HUES64 (cell line): ENCODE results near the gene TFF2.

Source experiments
- H3K27ac ChIP-seq: 2 replicates; pipeline ENCODE4 v1.7.0; 2013; ENCODE audit warnings: low read depth, low read length, inconsistent platforms
- H3K27me3 ChIP-seq: 2 replicates; pipeline ENCODE4 v1.6.1; 2013; ENCODE audit warnings: mild to moderate bottlenecking, low read length; ENCODE audit not compliant: insufficient read depth
- H3K36me3 ChIP-seq: 2 replicates; pipeline ENCODE4 v1.6.1; 2013; ENCODE audit warnings: mild to moderate bottlenecking, low read length; ENCODE audit not compliant: insufficient read depth
- H3K4me1 ChIP-seq: 2 replicates; pipeline ENCODE4 v1.6.1; 2013; ENCODE audit warnings: mild to moderate bottlenecking, low read length, moderate library complexity; ENCODE audit not compliant: insufficient read depth
- H3K4me3 ChIP-seq: 2 replicates; pipeline ENCODE4 v1.5.1; 2013; ENCODE audit warnings: mild to moderate bottlenecking, low read length, moderate library complexity
- H3K9ac ChIP-seq: 2 replicates; pipeline ENCODE4 v1.6.1; 2013; ENCODE audit warnings: mild to moderate bottlenecking, low read depth, low read length
- H3K9me3 ChIP-seq: 2 replicates; pipeline ENCODE4 v1.6.1; 2013; ENCODE audit warnings: low read depth, low read length; ENCODE audit not compliant: insufficient read depth
- WGBS: fragments of 150-250, 120-280 bp; methylation state at CpG from one replicate; pipeline ENCODE4 v1.1.7; 2013; ENCODE audit warnings: missing lambda C conversion rate; 5-methylcytosine and 5-hydroxymethylcytosine counted together

TFF2 gene

DNA sequence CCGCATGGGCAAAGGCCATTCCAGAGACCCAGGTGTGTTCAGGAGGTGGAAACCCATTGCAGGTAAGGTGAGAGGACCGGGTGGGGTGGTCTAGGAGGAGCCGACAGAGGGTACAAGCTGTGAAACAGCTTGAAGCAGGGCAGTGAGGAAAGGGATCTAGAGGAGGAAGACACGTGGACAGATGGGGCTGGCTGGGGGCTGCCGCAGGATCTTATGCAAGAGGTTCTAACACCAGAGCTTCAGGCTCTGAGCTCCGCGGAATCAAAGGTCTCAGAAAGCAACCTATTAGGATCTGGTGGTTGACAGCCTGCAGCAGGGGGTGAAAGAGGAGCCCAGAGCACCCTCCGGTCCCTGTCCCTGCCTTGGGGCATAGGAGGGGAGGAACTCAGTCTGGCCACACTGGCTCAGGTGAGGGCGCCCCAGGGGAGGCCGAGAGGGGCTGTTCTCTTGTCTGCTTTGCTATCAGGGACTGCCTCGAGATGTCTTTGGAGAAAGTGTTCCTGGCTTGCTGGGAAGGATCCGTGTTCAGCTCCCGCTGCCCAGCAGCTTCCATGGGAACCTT lies 13.6 kb upstream of the TFF2 start:
- H3K4me3 ChIP-seq, result no peak overlapping the region
- no peak overlapping the region for H3K9ac ChIP-seq
- peaks cover 6% of the 10 kb centered on the region; the same call in 1 of the 2 replicates for H3K9me3 ChIP-seq
- H3K4me1 ChIP-seq, result no peaks in the 10 kb centered on the region
- H3K36me3 ChIP-seq, result no peaks in the 10 kb centered on the region
- 90% methylated on average over 13 of the region's 13 CpGs for WGBS
- no peaks in the 10 kb centered on the region for H3K27me3 ChIP-seq
- H3K27ac ChIP-seq, result no peak overlapping the region

DNA sequence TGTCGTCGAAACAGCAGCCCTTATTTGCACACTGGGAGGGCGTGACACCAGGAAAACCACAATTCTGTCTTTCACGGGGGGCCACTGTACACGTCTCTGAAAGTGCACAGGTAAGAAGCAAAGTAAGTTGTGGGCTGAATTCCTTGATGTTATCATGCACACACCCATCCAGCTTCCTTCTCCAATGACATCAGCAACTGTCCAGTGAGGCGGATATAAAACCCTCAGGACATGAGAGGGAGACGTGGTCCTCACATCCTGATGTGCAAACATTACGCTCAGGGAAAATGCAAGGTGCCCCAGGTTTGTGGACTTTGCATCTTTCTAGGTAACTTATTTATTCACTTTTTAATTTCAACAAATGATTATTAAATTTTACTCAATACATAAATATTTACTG lies 12.5 kb upstream of the TFF2 start:
- peaks cover 9% of the 10 kb centered on the region; the same call in 1 of the 2 replicates for H3K9me3 ChIP-seq
- no peaks in the 10 kb centered on the region for H3K27me3 ChIP-seq
- no peaks in the 10 kb centered on the region for H3K36me3 ChIP-seq
- no peak overlapping the region for H3K4me3 ChIP-seq
- H3K27ac ChIP-seq, result no peak overlapping the region
- no peak overlapping the region for H3K9ac ChIP-seq
- 97% methylated on average over 8 of the region's 8 CpGs for WGBS
- H3K4me1 ChIP-seq, result no peaks in the 10 kb centered on the region

DNA sequence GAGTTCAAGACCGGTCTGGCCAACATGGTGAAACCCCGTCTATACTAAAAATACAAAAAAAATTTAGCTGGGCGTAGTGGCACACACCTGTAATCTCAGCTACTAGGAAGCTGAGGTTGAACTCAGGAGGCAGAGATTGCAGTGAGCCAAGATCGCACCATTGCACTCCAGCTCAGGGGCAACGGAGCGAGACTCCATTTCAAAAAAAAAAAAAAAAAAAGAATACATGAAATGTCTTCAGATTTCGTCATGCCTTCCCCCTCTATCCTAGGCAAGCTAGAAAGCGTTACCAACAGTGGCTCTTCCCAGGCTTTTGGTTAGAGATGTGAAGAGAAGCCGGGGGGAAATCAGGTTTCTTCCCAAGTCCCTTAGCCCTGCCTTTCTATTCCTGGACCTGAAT lies 11.9 kb upstream of the TFF2 start:
- 93% methylated on average over 7 of the region's 9 CpGs for WGBS
- Histone ChIP-seq H3K4me1 (no peaks in the 10 kb centered on the region), H3K9me3 (peaks cover 9% of the 10 kb centered on the region; the same call in 1 of the 2 replicates)

GRCh38 chr21:42362198-42362597 lies 11.4 kb upstream of the TFF2 start:
- Histone ChIP-seq H3K36me3 (no peaks in the 10 kb centered on the region), H3K4me3 (no peak overlapping the region), H3K4me1 (no peaks in the 10 kb centered on the region), H3K9ac (no peak overlapping the region), H3K27ac (no peak overlapping the region), H3K27me3 (no peaks in the 10 kb centered on the region), H3K9me3 (peaks cover 9% of the 10 kb centered on the region; the same call in 1 of the 2 replicates)
- 86% methylated on average over 12 of the region's 12 CpGs for WGBS

More for the DNA sequence above, 11.9 kb upstream of the TFF2 start:
- Histone ChIP-seq H3K27ac (no peak overlapping the region), H3K4me3 (no peak overlapping the region), H3K27me3 (no peaks in the 10 kb centered on the region), H3K9ac (no peak overlapping the region), H3K36me3 (no peaks in the 10 kb centered on the region)

GRCh38 chr21:42361286-42361685 lies 10.5 kb upstream of the TFF2 start:
- no peaks in the 10 kb centered on the region for H3K4me1 ChIP-seq
- WGBS, result 78% methylated on average over 7 of the region's 7 CpGs
- no peaks in the 10 kb centered on the region for H3K27me3 ChIP-seq
- no peak overlapping the region for H3K9ac ChIP-seq
- no peak overlapping the region for H3K4me3 ChIP-seq
- H3K9me3 ChIP-seq, result peaks cover 9% of the 10 kb centered on the region; the same call in 1 of the 2 replicates
- H3K27ac ChIP-seq, result no peak overlapping the region
- no peaks in the 10 kb centered on the region for H3K36me3 ChIP-seq

- no peak overlapping the region for H3K4me3 ChIP-seq
- 85% methylated on average over 2 of the region's 2 CpGs for WGBS
- H3K36me3 ChIP-seq, result no peaks in the 10 kb centered on the region
- H3K9ac ChIP-seq, result no peak overlapping the region
- no peaks in the 10 kb centered on the region for H3K4me1 ChIP-seq
- no peak overlapping the region for H3K27ac ChIP-seq
- H3K9me3 ChIP-seq, result peaks cover 9% of the 10 kb centered on the region; the same call in 1 of the 2 replicates
- H3K27me3 ChIP-seq, result no peaks in the 10 kb centered on the region
These were observed 9.5 kb upstream of the TFF2 start for GRCh38 chr21:42360317-42360716.

GRCh38 chr21:42358937-42359336 lies 8.1 kb upstream of the TFF2 start:
- Histone ChIP-seq H3K9ac (no peak overlapping the region), H3K4me3 (no peak overlapping the region), H3K27me3 (no peaks in the 10 kb centered on the region), H3K27ac (no peak overlapping the region), H3K9me3 (peaks cover 9% of the 10 kb centered on the region; the same call in 1 of the 2 replicates), H3K36me3 (no peaks in the 10 kb centered on the region), H3K4me1 (no peaks in the 10 kb centered on the region)
- WGBS, result 89% methylated on average over 13 of the region's 13 CpGs

GRCh38 chr21:42358261-42358660 lies 7.5 kb upstream of the TFF2 start:
- Histone ChIP-seq H3K4me3 (no peak overlapping the region), H3K27ac (no peak overlapping the region), H3K9ac (no peak overlapping the region), H3K36me3 (no peaks in the 10 kb centered on the region), H3K4me1 (no peaks in the 10 kb centered on the region), H3K9me3 (peaks cover 9% of the 10 kb centered on the region; the same call in 1 of the 2 replicates), H3K27me3 (no peaks in the 10 kb centered on the region)
- whole genome bisulfite sequencing, result 93% methylated on average over 12 of the region's 12 CpGs

- H3K27ac ChIP-seq, result no peak overlapping the region
- no peak overlapping the region for H3K9ac ChIP-seq
- H3K9me3 ChIP-seq, result peaks cover 9% of the 10 kb centered on the region; the same call in 1 of the 2 replicates
- no peak overlapping the region for H3K4me3 ChIP-seq
- WGBS, result 91% methylated on average over 3 of the region's 3 CpGs
- H3K4me1 ChIP-seq, result no peaks in the 10 kb centered on the region
- no peaks in the 10 kb centered on the region for H3K27me3 ChIP-seq
- no peaks in the 10 kb centered on the region for H3K36me3 ChIP-seq
These were observed 6.5 kb upstream of the TFF2 start for GRCh38 chr21:42357307-42357706.

DNA sequence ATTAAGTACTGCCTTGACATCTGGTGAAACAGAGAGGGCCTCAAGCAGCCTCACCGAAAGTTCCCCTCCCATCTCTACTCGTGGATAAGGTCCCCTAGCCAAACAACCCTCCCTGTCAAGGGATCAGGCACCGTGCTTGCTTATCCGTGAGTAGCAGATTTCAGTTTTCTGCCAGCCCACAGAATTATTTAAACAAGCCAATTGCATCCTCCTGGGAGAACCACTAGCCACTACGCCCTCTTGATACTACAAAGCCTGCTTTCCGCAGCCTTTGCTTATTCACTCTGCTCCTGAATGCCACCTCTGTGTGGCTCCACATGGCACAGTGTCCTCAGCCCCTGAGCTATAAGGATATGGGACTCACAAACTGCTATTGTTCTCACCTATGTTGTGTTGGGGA lies 5.9 kb upstream of the TFF2 start:
- Histone ChIP-seq H3K27me3 (no peaks in the 10 kb centered on the region), H3K36me3 (no peaks in the 10 kb centered on the region), H3K9ac (no peak overlapping the region), H3K9me3 (peaks cover 9% of the 10 kb centered on the region; the same call in 1 of the 2 replicates), H3K27ac (no peak overlapping the region), H3K4me3 (no peak overlapping the region), H3K4me1 (no peaks in the 10 kb centered on the region)
- 75% methylated on average over 6 of the region's 6 CpGs for WGBS

DNA sequence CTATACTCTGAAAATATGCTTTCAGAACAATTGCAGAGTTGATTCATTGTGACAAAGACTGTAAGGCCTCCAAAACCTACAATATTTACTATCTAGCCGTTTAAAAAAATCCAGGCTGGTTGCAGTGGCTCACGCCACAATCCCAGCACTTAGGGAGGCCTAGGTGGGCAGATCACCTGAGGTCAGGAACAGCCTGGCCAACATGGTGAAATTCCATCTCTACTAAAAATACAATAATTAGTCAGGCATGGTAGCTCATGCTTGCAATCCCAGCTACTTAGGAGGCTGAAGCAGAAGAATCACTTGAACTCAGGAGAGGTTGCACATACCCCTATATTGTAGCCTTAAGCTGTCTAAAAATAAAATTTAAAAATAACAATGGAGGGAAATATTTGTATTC lies 5.3 kb upstream of the TFF2 start:
- Histone ChIP-seq H3K4me3 (no peak overlapping the region), H3K27ac (no peak overlapping the region), H3K9ac (no peak overlapping the region), H3K27me3 (no peaks in the 10 kb centered on the region), H3K36me3 (no peaks in the 10 kb centered on the region), H3K9me3 (peaks cover 9% of the 10 kb centered on the region; the same call in 1 of the 2 replicates), H3K4me1 (no peaks in the 10 kb centered on the region)
- 91% methylated on average over 2 of the region's 2 CpGs for WGBS

DNA sequence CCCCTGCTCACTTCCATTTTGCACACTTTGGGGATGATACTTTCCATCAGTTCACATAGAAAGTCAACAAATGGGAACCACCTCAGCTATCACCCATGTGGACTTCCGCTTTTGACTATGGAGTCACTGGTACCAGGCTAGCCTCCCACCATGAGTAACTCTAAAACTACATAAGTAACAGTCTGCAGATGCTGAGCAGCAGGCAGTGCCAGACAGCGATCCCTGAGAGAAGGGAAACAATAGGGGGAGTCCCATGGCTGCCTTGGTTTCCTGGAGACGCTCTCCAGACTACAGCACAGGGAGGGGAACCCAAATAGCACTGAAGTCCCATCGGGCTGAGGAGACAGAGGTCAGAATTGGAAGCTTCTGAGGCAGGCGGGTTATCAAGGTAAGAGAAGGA lies 2.8 kb upstream of the TFF2 start:
- WGBS, result 96% methylated on average over 5 of the region's 5 CpGs
- H3K27ac ChIP-seq, result no peak overlapping the region
- no peak overlapping the region for H3K9ac ChIP-seq
- H3K9me3 ChIP-seq, result 0 out of 2 replicates have a peak, but pooled peaks cover 2% of the 10 kb centered on the region
- H3K4me1 ChIP-seq, result no peaks in the 10 kb centered on the region
- no peak overlapping the region for H3K4me3 ChIP-seq
- no peaks in the 10 kb centered on the region for H3K36me3 ChIP-seq
- no peaks in the 10 kb centered on the region for H3K27me3 ChIP-seq
